PFSK-1 (cell line): ENCODE data around the gene DDX6.

Experiments
- POLR2AphosphoS5 ChIP-seq: IDR thresholded peaks from 2 replicates; pipeline ENCODE4 v1.6.1; 2012; ENCODE audit warnings: low read depth, mild to moderate bottlenecking, control low read depth, low read length, moderate library complexity
- REST ChIP-seq, 2 experiments: IDR thresholded peaks; 2 replicates each; pipeline versions ENCODE4 v1.6.1 to v1.8.0; 2011 to 2012; ENCODE audit warnings: low read depth in 2 of 2, low read length in 2 of 2, control low read depth in 1 of 2, inconsistent platforms in 1 of 2, mild to moderate bottlenecking in 1 of 2, moderate library complexity in 1 of 2; ENCODE audit not compliant: insufficient read depth in 1 of 2

GRCh38 chr11:118740892-118741291, 50.1 kb downstream of the DDX6 start:
- TF ChIP-seq POLR2AphosphoS5 (no peak), REST (IDR thresholded peaks at IDR 0.05; ENCODE audit: insufficient read depth in 1 of 2, low read depth in 2 of 2, low read length in 2 of 2) (no peak)
